Measurements from ENCODE around the gene ZSCAN21. TPM values are rescaled to one million over a fixed set of nuclear protein-coding genes. Genes with fewer than 3 reads are reported as not detected.
"Not testable (repeated sequence)": the region's sequence is repeated elsewhere in the genome, so short reads cannot be mapped to it uniquely, and the experiment has no call there.

Gene ZSCAN21
- polyA plus RNA-seq = 1 to 10 TPM; 2.3 to 9.8 (median 4.0) TPM

DNA sequence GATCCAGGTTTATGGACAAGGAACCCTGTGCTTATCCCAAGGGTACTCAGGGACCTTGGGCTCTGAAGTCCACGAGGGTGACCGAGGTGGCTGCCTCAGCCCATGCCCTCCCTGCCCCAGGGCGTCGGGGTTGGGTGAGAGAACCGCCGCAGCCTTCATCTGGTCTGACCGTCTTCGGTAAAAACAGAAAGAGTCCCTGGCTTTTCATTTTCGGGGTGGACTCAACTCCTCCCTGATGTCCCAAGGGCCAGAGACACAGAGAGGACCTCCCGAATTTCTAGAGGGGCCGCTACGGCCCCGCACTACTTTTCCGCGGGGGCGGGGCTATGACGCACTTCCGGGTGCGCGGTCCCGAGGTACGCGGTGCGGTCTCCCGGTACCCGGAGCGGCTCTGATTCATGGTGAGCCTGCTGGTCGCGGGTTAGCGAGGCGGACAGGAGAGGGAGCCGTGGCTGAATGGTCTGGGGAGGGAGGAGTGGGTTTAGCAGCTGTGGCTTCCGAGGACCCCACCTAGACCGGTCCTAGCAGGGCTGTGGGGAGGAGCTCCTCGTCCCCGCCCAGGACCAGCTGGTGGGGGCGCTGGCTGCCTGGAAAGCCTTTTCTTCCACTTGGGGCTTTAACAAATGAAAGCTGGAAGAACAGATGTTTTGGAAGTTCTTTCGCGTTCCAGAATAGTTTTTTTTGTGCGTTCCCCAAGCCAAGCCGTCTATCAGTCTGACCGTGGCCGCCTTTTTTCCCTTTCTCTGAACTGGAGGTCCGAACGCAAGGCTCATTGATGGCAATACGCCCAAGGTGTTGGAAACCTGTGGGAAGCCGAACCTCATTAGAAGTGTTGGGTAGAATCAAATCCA, at the start of gene ZSCAN21:
ZSCAN21 (plus strand) TSS at position 334 of the 851 bp plus-strand sequence. CDS start 7,233 bp downstream, outside the sequence.
- no peaks in the 10 kb centered on the region for H3K9me3 Mint-ChIP-seq
- peaks cover 23 to 28% of the 10 kb centered on the region in 2 donors for H3K4me1 Mint-ChIP-seq
- no peaks in the 10 kb centered on the region for H3K36me3 Mint-ChIP-seq
- peak within 1 kb of the TSS; percentile 92 to 96 (median 95) for H3K4me3 Mint-ChIP-seq
- peak; percentile 83 to 86 (median 85) for DNase-seq
- H3K27me3 Mint-ChIP-seq (ENCODE audit: low read depth in 3 of 3) = peaks cover 4 to 21% (median 8%) of the 10 kb centered on the region in 3 donors
- H3K27ac Mint-ChIP-seq = peak within 1 kb of the TSS; percentile 92 to 98 (median 98)

DNA sequence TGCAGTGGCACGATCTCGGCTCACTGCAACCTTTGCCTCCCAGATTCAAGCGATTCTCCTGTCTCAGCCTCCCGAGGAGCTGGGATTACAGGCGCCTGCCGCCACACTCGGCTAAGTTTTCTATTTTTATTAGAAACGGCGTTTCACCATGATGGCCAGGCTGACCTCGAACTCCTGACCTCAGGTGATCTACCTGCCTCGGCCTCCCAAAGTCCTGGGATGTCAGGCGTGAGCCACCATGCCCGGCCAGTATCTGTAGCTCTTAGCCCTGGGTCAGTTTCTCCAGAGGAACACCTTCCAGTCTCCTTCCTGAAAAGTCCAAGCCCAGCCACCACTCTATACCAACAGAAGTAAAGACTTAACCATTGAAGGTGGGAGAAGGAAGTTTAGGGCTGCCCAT, 49.3 kb upstream of the ZSCAN21 start:
- H3K4me3 Mint-ChIP-seq = no peak overlapping the region
- DNase-seq = no peak
- H3K9me3 Mint-ChIP-seq = no peaks in the 10 kb centered on the region
- H3K36me3 Mint-ChIP-seq = no peaks in the 10 kb centered on the region
- peaks cover 16 to 22% of the 10 kb centered on the region in 2 donors for H3K4me1 Mint-ChIP-seq
- H3K27ac Mint-ChIP-seq = peak overlapping the region in 1 of 6 donors; percentile 53
- peaks cover 7 to 10% (median 9%) of the 10 kb centered on the region in 3 donors for H3K27me3 Mint-ChIP-seq (ENCODE audit: low read depth in 3 of 3)

DNA sequence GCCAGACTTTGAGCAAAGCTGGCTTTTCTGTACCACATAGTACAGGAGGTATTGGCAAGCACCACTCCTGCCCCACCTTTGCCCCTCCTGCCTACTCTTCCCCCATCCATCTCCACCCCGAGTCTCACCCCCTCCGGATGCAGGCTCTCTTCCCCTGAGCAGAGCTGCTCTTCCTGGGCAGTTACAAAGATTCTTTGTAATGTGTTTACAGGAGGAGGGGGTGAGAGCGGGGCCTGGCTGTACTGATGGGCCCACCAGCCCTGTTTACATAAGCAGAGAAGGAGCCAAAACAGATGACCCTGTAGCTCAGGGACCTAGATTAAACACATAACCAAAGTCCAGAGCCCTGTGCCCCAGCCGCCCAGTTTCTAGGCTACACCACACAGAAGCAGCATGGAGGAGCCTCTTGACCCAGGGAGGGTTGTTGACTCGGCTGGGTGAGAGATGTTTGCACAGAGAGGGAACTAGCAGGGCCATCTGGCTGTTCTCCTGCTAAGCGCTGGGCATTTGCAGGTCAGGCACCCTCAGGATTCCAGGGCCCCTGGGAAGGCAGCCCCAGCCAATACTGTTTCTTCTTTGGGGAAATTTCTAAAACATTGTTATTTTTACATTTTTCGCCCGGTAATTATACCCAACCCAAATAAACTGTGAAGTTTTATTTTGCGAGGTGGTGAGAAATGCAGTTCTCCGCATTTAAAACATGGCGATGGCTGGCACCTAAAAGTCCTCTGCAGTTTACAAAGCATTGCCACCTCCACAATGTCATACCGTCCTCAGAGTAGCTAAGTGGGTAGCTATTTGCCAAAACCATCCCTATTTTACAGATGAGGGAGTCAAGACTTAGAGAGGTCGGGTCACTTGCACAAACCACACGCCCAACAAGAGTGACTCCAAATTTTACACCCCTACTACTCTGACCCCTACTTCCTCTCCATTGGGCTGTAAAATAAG, 45.6 kb upstream of the ZSCAN21 start:
- DNase-seq = no peak
- Mint-ChIP-seq H3K27ac (peak overlapping the region in 1 of 6 donors; percentile 32), H3K4me1 (peaks cover 0 to under 1% of the 10 kb centered on the region in 2 donors), H3K36me3 (no peaks in the 10 kb centered on the region), H3K27me3 (ENCODE audit: low read depth in 3 of 3) (peaks cover 0 to 3% (median 2%) of the 10 kb centered on the region in 3 donors), H3K9me3 (no peaks in the 10 kb centered on the region), H3K4me3 (no peak overlapping the region)

DNA sequence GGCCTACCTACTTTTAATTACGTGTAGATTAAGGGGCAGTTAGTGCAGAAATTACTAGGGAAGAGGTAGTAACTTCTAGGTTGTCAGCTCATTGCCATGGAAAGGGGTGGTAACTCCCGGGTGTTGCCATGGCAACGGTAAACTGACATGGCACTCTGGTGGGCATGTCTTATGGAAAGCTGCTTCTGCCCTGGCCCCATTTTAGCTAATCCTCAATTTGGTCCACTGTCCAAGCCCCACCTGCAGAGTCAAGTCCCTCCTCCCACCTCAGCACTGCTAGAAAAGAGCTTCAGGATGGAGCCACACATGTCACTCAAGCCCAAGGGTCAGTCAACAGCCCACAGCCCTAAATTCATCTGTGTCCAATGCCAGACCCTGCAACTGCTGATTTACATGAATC, 41.7 kb upstream of the ZSCAN21 start:
- DNase-seq = no peak
- Mint-ChIP-seq H3K9me3 (no peaks in the 10 kb centered on the region), H3K4me1 (no peaks in the 10 kb centered on the region), H3K27me3 (ENCODE audit: low read depth in 3 of 3) (peaks cover 2 to 4% (median 2%) of the 10 kb centered on the region in 3 donors), H3K4me3 (no peak overlapping the region), H3K36me3 (no peaks in the 10 kb centered on the region), H3K27ac (no peak overlapping the region)

DNA sequence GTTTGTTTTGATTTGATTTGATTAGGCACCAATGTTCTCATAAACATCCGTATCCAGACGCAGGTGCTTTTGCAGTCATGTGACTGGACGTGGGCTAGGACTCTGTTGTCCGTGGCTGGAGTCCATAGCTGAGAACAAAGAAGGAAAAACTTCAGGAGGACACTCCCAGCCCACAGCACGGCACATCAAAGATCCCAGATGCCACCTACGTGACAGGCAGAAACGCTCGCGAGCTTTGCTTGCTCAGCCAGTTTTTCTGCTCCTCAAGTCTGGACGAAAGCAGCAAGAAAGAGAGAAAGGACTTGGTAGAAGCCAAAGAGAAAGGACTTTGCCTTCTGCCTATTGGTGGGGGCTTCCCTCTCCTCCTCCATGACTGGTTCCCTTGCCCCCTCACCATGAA, 41.0 kb upstream of the ZSCAN21 start:
- Mint-ChIP-seq H3K27ac (no peak overlapping the region), H3K27me3 (ENCODE audit: low read depth in 3 of 3) (peaks cover 2 to 3% (median 2%) of the 10 kb centered on the region in 3 donors), H3K4me1 (no peaks in the 10 kb centered on the region), H3K36me3 (no peaks in the 10 kb centered on the region), H3K4me3 (no peak overlapping the region), H3K9me3 (no peaks in the 10 kb centered on the region)
- DNase-seq = no peak

DNA sequence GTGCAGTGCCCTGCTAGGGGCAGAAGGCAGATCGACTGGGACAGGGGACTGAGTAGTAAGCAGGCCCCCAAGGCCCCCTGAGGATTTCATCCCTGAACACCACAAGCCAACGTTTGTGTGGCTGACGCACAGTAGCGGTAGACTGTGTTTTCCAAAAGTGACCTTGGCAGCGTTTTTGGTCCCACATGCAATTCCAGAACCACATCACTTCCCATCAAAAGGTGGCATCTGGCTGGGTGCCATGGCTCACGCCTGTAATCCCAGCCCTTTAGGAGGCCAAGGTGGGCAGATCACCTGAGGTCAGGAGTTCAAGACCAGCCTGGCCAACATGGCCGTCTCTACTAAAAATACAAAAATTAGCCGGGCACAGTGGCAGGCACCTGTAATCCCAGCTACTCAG, 39.6 kb upstream of the ZSCAN21 start:
- not testable (repeated sequence) for H3K4me3 Mint-ChIP-seq; H3K9me3 Mint-ChIP-seq; H3K27me3 Mint-ChIP-seq (ENCODE audit: low read depth in 3 of 3); H3K36me3 Mint-ChIP-seq; H3K4me1 Mint-ChIP-seq; DNase-seq; H3K27ac Mint-ChIP-seq

DNA sequence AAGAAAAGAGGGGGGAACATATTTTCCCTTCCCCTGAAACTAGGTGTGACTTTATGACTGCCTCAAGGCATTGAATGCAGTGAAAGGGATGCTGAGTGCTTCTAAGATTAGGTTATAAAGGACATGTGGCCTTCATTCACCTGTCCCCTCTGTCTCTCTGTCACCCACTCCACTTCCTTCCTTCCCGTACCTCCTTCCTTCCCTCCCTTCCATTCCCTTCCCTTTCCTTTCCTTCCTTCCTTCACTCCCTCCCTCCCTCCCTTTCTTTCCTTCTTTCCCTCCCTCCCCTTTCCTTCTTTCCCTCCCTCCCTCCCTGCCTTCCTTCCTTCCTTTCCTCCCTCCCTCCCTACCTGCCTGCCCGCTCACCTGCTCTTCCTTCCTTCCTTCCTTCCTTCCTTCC, 38.7 kb upstream of the ZSCAN21 start:
- H3K4me1 Mint-ChIP-seq = peaks cover 7 to 8% of the 10 kb centered on the region in 2 donors
- H3K27ac Mint-ChIP-seq = no peak overlapping the region
- no peaks in the 10 kb centered on the region for H3K36me3 Mint-ChIP-seq
- no peak overlapping the region for H3K4me3 Mint-ChIP-seq
- no peaks in the 10 kb centered on the region for H3K9me3 Mint-ChIP-seq
- DNase-seq = no peak
- H3K27me3 Mint-ChIP-seq (ENCODE audit: low read depth in 3 of 3) = peaks cover 2% of the 10 kb centered on the region in 3 donors

DNA sequence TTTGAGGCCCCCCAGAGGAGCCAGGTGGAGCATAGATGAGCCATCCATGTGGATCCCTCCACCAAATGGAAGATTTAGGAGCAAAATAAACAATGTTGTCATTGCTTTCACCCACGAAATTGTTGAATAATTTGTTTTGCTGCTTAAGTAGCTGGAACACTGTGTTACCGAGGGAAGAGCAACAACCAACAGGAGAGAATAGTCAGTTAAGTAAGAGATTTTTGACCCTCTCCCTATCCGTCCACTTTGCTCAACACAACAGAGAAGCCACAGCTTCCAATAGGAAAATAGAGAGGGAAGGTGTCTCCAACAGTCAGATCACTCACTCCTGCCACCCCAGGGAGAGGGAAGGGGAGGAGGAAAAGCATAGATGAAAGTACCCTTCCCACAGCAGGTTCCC, 38.1 kb upstream of the ZSCAN21 start:
- Mint-ChIP-seq H3K4me3 (no peak overlapping the region), H3K27ac (peak overlapping the region in 1 of 6 donors; percentile 59), H3K4me1 (peaks cover 13 to 14% of the 10 kb centered on the region in 2 donors), H3K27me3 (ENCODE audit: low read depth in 3 of 3) (peaks cover 4 to 8% (median 5%) of the 10 kb centered on the region in 3 donors), H3K36me3 (no peaks in the 10 kb centered on the region), H3K9me3 (no peaks in the 10 kb centered on the region)
- DNase-seq = no peak

DNA sequence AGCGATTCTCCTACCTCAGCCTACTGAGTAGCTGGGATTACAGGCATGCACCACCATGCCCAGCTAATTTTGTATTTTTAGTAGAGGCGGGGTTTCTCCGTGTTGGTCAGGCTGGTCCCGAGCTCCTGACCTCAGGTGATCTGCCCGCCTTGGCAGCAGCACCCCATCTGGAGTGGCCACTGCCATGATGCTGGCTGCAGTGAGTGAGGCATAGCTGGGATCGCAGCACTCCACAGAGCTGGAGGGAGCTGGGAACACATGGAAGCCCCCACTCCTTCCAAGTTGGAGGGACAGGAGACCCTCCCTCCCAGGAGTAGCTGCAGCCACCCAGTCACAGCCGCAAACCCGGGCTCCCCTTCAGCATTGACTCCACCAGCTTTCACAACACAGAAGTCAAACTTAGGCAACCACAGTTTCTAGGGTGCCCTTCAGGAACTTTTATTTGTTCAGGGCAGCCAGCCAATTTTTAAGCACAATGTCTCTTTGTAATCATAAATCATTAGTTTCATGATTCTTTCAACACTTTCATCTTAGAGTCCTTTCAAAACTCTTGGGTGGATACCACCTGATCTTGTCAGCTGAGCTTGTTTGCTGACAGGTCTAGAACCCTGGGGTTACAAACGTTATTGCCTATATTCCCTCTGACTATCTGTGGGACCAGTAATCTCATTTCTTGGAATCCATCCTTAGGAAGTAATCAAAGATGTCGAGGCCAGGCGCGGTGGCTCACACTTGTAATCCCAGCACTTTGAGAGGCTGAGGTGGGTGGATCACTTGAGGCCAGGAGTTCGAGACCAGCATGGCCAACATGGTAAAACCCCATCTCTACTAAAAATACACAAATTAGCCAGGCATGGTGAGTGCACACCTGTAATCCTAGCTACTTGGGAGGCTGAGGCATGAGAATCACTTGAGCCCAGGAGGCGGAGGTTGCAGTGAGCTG, 36.9 kb upstream of the ZSCAN21 start:
- not testable (repeated sequence) for H3K27ac Mint-ChIP-seq
- H3K4me1 Mint-ChIP-seq = peaks cover 23% of the 10 kb centered on the region in 2 donors

DNA sequence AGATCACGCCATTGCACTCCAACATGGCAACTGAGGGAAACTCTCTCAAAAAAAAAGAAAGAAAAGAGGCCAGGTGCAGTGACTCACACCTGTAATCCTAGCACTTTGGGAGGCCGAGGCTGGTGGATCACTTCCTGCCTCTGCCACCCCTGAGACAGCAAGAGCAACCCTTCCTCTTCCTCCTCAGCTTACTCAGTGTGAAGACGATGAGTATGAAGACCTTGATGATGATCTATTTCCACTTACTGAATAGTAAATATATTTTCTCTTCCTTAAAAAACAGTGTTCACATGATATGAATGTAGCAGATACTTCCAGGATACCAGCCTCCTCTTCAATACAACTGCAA, 36.3 kb upstream of the ZSCAN21 start:
- Mint-ChIP-seq H3K27ac (no peak overlapping the region), H3K36me3 (peaks cover 0 to 3% (median 0%) of the 10 kb centered on the region in 3 donors), H3K9me3 (no peaks in the 10 kb centered on the region), H3K4me3 (no peak overlapping the region), H3K4me1 (peaks cover 27 to 29% of the 10 kb centered on the region in 2 donors), H3K27me3 (ENCODE audit: low read depth in 3 of 3) (peaks cover 5 to 9% (median 7%) of the 10 kb centered on the region in 3 donors)
- DNase-seq = no peak

More for the DNA sequence above, 36.9 kb upstream of the ZSCAN21 start:
- H3K9me3 Mint-ChIP-seq; DNase-seq; H3K27me3 Mint-ChIP-seq (ENCODE audit: low read depth in 3 of 3); H3K36me3 Mint-ChIP-seq; H3K4me3 Mint-ChIP-seq: not testable (repeated sequence)

DNA sequence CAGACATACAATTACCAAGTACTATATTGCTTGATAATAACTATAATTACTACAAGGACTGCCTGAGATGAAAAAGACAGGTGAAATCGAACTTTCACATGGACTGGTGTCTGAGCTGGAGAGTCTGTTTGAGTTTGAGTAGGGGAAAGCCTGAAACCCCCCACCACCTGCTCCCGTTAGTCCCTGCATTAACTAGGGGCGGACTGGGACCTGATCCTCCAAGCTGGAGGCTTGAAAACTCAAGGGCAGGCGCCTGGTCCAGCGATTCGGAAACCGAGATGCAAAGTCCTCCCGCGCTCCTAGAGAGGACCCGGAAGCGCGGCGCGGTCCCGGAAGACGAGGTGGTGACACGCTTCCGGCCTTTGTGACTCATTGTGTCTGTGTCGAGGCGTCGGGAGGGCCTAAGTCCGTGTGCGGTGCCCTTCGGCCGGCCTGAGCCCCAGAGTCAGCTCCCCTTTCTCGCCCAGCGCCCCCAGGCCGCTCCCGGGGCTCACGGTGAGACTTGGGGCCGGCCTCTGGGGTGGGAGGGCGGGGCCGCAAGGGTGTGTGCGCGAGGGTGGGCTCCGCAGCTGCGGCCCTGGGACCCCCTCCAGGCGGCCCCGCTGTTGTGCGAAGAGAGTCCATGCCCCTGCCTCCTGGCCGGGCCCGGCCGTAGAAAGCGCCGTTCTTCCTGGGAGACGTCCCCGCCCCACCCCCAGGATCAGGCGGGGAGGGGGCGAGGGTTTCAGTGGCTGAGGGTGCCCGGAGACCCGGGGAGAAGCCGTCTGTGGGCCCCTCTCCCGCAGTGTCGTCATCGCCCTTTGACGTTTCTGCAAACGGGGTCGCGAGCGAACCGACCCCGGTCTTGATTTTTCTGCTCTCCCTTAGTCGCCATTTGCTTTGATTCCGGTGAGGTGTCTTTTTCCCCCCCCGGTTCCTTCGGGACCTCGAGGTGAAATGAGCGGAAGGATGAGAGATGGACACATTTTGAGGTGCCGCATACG, 34.1 kb upstream of the ZSCAN21 start, which contains the start of gene ZKSCAN1:
ZKSCAN1 (plus strand) TSS at position 365 of the 983 bp plus-strand sequence. CDS start 7,911 bp downstream, outside the sequence.
- Mint-ChIP-seq H3K9me3 (no peaks in the 10 kb centered on the region), H3K4me1 (peaks cover 35 to 39% of the 10 kb centered on the region in 2 donors), H3K27ac (peak within 1 kb of the TSS; percentile 93 to 98 (median 97)), H3K36me3 (peaks cover 0 to 3% (median 0%) of the 10 kb centered on the region in 3 donors), H3K4me3 (peak within 1 kb of the TSS; percentile 91 to 97 (median 93)), H3K27me3 (ENCODE audit: low read depth in 3 of 3) (peaks cover 5 to 9% (median 8%) of the 10 kb centered on the region in 3 donors)
- peak; percentile 83 to 87 (median 87) for DNase-seq
